ENCODE results near the gene BANF2. TPM values are rescaled to one million over a fixed set of nuclear protein-coding genes. Genes with fewer than 3 reads are reported as not detected.

BANF2 gene
- total and polyA plus RNA-seq, 2 of the 13 experiments (the other 11 are each of a cell fraction or from before 2014, with no cell fraction given) = 0.35 TPM; not detected in 1

GRCh38 chr20:17684077-17684888 lies 15.5 kb upstream of the BANF2 start (continued):
- TF ChIP-seq ZBTB40 (IDR thresholded peaks at IDR 0.05) (no peak), ZBTB40 (CRISPR knock-in tag; IDR thresholded peaks at IDR 0.05) (peak; percentile 75), ZNF891 (CRISPR knock-in tag; IDR thresholded peaks at IDR 0.05) (no peak), RBM22 (optimal IDR thresholded peaks at IDR 0.05; ENCODE audit: low read length) (peak; percentile 91), FOSL1 (CRISPR knock-in tag; IDR thresholded peaks at IDR 0.05; ENCODE audit: borderline replicate concordance) (no peak), CREBL2 (CRISPR knock-in tag; IDR thresholded peaks at IDR 0.05; ENCODE audit: borderline replicate concordance) (0 out of 2 replicates have a peak, but pooled peaks have one; percentile 10), ARHGAP35 (CRISPR knock-in tag; IDR thresholded peaks at IDR 0.05; ENCODE audit: borderline replicate concordance) (no peak), BRD4 (CRISPR knock-in tag; IDR thresholded peaks at IDR 0.05) (0 out of 2 replicates have a peak, but pooled peaks have one; percentile 47), AKNA (CRISPR knock-in tag; IDR thresholded peaks at IDR 0.05; ENCODE audit: borderline replicate concordance) (no peak), ZNF556 (CRISPR knock-in tag; IDR thresholded peaks at IDR 0.05; ENCODE audit: borderline replicate concordance) (peak; percentile 90; the same call in 1 of the 2 replicates), TCF7 (IDR thresholded peaks at IDR 0.05; ENCODE audit: low read depth) (peak; percentile 96)
- TF ChIP-seq, protein P1, sequence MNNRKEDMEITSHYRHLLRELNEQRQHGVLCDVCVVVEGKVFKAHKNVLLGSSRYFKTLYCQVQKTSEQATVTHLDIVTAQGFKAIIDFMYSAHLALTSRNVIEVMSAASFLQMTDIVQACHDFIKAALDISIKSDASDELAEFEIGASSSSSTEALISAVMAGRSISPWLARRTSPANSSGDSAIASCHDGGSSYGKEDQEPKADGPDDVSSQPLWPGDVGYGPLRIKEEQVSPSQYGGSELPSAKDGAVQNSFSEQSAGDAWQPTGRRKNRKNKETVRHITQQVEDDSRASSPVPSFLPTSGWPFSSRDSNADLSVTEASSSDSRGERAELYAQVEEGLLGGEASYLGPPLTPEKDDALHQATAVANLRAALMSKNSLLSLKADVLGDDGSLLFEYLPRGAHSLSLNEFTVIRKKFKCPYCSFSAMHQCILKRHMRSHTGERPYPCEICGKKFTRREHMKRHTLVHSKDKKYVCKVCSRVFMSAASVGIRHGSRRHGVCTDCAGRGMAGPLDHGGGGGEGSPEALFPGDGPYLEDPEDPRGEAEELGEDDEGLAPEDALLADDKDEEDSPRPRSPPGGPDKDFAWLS (CRISPR knock-in tag; IDR thresholded peaks at IDR 0.05; ENCODE audit: borderline replicate concordance) = no peak

Measured in HepG2 (cell line).